ENCODE measurements around the gene ZNF254.
"Not testable (repeated sequence)": the region's sequence is repeated elsewhere in the genome, so short reads cannot be mapped to it uniquely, and the experiment has no call there.

Gene ZNF254

DNA sequence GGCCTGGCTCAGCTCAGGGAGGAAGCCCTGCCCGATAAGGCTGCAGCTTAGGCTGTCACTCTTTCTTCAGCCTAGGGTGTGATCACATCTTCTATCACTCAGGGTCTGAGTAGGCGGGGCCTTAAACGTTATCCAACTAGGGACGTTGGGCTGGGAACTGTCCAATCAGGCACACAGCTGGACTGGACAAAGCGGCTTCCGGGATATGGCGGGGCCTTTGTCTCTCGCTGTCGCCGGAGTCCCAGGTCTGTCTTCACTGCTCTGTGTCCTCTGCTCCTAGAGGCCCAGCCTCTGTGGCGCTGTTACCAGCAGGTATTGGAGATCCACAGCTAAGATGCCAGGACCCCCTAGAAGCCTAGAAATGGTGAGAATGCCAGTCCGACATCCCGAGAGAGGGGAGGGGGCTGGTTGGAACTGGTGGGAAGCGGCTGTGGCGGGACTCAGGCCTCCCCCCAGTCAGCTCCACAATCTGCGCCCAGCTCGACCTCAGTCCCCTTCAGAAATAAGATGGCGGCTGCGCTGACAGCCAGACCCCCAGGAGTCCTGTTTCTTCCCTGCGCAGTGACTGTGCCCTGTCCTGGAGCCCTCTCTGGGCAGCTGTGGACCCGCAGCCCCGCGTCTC, at the start of gene ZNF254:
Gene ZNF254, plus strand, starts transcription at position 214 of the 622 bp plus-strand sequence. Its CDS starts 121 bp downstream, at position 335.
- DNase-seq (ENCODE audit: low spot score) = peak; percentile 94

DNA sequence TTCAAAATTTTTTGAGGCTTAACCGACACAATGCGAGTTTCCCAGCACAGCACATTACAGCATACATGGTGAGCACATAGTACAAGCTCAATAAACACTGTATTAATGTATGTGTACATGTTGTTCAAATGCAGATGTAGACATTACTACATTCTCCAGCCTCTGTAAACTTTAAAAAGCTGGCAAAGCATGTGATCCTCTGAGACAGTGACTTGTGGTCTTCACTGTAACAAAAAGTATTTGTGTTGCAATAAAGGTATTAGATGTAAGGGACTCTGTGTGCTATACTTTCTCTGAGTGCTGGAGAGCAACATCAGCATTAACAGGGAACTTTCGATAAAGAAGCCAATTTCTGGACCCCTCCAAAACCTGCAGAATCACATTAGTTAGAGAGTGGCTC, 46.4 kb upstream of the ZNF254 start:
- no peak for DNase-seq (ENCODE audit: low spot score)

DNA sequence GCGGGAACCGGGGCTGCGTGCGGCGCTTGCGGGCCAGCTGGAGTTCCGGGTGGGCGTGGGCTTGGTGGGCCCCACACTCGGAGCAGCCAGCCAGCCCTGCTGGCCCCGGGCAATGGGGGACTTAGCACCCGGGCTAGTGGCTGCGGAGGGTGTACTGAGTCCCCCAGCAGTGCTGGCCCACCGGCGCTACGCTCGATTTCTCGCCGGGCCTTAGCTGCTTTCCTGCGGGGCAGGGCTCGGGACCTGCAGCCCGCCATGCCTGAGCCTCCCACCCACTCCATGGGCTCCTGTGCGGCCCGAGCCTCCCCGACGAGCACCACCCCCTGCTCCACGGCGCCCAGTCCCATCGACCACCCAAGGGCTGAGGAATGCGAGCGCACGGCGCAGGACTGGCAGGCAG, 45.7 kb upstream of the ZNF254 start:
- DNase-seq (ENCODE audit: low spot score) = not testable (repeated sequence)

DNA sequence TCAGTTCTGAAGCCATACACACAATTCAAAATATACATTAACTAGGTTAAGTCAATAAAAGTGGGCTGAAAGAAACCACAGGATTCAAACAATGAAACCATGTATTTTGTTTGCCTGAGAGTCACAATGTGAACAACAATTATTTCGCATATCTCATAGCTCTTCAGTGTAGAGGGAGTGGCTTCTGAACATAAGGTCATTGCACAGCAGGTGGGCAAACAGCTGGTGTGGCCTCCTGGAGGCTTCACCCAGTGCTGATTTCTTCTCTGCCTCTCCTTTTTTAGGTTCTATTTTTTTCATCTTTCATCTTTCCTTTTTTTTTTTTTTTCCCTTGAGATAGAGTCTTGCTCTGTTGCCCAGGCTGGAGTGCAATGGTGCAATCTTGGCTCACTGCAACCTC, 40.4 kb upstream of the ZNF254 start:
- no peak for DNase-seq (ENCODE audit: low spot score)

DNA sequence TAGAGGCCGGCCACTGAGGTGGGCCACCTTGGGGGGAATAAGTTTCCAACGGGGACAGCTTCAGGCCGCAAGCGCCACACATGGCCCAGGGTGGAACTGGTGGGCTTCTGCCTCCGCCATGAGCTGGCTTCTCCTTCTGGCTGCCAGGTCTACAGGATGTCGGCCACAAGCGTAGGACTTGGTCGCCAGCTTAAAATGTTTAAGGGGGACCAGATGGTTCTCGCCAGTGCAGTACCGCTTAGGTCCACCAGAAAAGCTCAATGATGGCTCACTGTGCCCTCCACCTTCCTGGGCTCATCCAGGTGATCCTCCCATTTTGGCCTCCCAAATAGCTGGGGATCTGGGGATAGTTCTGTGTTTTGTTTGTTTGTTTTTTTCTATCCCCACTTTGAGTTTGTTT, 38.7 kb upstream of the ZNF254 start:
- DNase-seq (ENCODE audit: low spot score) = no peak

DNA sequence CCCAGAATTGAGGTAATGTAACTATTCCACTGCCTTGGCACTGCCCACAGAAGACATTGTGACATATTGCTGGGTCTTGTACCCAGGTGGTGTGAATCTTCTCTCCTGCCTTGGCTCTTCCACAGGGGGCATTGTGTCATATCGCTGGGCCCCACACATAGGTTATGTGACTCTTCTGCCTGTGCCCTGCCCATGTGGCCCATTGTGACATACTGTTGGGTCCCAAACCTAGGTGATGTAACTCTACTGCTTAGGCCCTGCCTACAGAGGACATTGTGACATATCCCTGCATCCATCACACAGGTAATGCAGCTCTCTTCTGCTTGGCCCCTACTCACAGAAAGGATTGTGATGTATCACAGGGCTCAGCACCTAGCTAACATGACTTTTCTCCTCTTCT, 37.5 kb upstream of the ZNF254 start:
- no peak for DNase-seq (ENCODE audit: low spot score)

DNA sequence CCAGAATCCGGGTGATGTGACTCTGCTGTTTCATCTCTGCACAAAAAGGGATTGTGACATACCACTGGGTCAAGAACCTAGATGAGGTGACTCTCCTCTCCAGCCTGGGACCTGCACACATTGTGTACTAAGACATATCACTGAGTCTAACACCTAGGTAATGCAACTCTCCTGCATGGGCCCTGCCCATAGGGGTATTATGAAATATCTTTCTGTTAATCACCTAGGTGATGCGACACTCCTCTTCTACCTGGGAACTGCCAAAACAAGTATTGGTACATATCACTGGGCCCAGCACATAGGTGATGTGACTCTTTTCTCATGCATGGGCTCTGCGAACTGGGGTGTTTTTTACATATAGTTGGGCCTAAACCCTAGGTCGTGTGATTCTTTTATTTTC, 35.5 kb upstream of the ZNF254 start:
- no peak for DNase-seq (ENCODE audit: low spot score)

DNA sequence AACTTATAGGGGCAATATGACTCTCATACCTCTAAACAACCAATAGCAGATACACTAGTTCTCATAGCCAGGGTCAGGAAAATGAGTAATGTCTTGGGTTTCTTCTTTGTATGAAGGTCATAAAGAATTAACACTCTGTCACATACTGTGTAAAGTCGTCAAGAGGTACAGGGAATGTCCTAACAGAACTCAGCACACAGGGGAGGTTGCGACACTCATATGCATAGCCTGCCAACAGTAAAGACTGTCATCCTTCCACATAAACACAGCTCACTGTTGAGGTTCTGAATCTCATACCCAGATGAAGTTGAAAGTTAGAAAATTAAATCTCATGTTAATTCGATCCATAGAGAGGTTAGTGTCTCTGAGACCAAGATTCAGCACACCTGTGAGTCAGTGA, 34.2 kb upstream of the ZNF254 start:
- DNase-seq (ENCODE audit: low spot score) = no peak

DNA sequence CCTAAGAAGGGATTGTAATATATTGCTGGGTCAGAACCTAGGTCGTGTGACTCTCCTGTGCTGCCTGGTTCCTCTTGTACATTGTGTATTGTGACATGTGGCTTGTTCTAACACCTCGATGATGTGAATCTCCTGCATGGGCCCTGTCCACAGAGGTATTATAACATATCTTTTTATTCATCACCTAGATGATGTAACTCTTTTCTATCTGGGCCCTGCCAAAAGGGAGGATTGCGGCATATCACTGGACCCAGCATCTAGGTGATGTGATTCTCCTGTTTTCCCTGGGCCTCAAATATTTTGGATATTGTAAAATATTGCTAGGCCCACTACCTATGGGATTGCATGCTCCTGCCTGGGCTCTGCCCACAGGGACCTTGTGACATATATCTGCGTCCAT, 33.4 kb upstream of the ZNF254 start:
- DNase-seq (ENCODE audit: low spot score) = no peak

DNA sequence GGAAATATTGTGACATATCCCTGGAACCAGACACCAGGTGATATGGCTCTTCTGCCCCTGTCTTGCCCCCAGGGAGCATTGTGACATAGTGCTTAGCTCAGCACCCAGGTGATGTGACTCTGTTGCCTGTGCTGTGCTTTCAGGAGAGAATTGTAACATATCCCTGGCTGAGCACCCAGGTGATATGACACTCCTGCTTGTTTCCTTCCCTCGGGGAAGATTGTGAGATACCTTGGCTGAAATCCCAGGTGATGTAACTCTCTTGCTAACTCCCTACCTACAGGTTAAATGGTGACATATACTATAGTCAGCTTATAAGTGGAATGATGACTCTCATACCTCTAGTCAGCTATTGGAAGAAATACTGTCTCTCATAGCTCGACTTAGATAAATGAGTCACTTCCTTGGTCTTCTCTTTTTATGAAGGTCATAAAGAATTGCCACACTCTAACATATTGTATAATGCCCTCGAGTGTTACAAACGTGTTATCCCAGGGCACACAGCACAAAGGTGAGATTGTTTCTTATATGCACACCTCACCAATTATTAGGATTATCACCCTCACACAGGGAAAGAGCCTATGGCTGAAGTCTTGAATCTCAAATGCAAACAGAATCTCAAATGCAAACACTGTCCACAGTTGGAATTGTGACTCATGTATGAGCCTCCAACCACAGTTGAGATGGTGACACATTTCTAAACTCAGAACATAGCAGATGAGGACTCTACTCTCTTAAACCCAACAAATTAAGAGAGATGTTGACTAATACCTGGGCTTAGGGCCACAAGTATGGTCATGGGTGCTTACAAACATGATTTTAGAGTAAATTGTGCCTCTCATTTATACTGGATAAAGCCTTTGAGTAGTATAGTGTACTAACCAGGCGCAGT, 32.7 kb upstream of the ZNF254 start:
- DNase-seq (ENCODE audit: low spot score) = peak; percentile 65

DNA sequence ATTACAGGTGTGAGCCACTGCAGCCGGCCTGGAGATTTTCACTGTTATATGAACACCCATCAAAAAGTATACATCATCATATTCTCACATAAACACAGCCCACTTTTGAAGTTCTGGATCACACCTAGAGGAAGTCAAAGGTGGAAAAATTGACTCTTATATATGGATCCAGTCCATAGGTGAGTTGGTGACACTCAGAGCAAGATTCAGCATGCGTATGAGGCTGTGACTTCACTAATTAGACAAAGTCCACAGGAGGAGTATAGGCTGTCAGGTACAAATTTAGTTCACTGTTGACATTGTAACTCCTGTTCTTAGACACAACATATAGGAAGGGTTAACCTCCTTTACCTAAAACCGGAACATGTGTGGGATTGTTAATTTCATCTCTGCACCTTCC, 31.4 kb upstream of the ZNF254 start:
- no peak for DNase-seq (ENCODE audit: low spot score)

DNA sequence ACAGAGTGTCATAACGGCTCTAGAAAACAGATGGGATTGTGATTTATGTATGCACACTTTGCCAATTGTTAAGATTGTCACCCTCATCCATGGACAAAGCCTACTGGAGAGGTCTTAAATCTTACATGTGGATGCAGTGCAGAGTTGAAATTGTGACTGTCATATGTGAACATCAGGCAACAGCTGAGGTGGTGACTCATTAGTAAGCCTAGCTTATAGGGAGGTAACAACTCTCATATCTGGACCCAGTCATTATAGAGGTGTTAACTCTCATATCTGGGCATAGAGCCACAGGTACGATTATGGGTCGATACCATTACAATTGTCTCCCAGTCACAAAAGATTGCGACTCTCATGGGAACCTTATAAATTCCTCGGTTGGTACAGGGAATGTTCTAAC, 29.8 kb upstream of the ZNF254 start:
- no peak for DNase-seq (ENCODE audit: low spot score)

DNA sequence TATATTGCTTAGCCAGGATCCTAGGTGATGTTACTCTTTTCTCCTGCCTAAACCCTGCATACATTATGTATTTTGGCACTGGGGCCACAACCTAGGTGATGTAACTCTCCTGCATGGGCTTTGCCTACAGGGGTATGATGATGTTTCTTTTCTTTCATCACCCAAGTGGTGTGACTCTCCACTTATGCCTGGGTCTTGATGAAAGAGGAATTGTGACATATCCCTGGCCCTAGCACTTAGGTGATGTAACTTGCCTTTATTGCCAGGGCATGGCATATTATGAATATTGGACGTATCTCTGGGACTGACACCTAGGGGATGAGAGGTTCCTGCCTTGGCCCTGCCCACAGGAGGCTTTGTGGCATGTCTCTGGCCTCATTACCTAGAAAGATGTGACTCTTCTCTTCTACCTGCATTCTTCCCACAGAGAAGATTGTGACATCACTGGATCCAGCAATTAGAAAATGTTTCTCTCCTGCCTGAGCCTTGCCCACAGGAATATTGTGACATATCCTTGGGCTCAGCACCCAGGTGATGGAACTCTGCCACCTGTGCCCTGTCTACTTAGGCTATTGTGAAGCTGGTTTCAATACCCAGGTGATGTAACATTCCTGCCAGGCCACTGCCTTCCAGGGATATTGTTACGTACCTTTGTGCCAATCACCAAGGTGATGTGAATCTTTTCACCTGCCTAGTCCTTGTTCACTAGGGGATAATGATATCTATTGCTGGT, 27.3 kb upstream of the ZNF254 start:
- DNase-seq (ENCODE audit: low spot score) = no peak

DNA sequence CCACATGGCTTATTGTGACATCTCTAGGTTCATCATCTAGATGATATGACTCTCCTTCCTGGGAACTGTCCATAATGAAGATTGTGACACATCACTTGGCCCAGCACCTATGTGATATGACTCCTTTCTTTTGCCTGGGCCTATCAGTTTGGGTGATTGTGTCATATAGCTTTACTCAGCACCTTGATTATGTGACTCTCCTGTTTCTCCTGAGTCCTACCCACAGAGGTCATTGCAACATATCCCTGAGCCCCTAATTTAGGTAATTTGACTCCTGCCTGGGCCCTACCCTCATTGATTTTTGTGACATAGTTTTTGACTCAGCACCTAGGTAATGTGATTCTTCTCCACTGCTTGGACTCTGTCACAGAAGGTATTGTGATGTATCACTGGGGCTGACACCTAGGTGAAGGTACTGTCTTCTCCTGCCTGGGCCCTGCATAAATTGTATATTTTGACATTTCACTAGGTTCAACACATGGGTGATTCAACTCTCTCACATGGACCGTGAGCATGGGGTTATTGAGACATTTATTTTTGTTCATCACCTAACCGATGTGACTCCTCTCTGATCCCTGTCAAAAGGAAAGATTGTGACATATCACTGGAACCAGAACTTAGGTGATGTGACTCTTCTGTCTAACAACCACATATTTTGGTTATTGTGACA, 26.2 kb upstream of the ZNF254 start:
- no peak for DNase-seq (ENCODE audit: low spot score)

DNA sequence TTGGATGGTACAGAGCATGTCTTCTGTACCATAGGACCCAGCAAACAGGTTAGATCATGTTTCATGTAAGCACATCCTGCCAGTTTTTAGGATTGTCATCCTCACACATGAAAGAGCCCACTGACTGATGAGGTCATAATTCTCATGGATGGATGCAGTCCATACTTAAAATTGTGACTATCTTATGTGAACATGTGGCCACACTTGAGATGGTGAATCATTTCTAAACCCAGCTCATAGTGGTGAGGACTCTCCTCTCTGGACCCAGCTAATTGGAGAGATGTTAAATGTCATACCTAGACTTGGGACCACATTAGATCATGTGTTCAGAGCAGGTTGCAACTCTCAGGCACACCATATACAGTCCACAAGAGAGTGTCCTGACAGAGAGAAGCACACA, 24.8 kb upstream of the ZNF254 start:
- no peak for DNase-seq (ENCODE audit: low spot score)

DNA sequence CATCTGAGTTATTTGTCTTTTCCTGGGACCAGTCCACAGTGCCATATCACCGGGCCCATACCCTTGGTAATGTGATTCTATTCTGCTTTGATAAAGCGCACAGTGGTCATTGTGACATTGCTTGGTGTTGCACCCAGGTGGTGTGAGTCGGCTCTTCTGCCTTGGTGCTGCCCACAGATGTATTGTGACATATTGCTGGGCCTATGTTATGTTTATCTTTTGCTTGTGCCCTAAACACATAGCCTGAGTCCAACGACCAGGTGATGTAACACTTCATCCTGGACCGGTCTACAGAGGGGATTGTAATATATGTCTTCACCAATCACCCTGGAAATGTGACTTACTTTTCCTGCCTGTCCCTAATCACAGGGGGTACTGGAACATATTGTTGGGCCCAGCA, 23.7 kb upstream of the ZNF254 start:
- no peak for DNase-seq (ENCODE audit: low spot score)

DNA sequence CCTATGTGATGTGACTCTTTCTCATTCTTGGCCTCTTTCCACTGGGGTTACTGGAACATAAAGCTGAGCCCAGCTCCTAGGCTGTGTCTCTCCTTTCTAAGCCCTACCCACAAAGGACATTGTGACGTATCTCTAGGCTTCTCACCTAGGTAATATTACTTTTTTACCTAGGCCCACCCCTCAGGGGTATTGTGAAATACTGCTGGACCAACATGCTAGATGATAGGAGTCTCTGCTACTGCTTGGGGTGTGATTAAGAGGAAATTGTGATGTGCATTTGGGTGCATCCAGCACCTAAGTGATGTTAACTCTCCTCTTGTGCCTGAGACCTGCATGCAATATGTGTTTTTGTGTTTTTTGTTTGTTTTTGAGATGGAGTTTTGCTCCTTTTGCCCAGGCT, 22.8 kb upstream of the ZNF254 start:
- no peak for DNase-seq (ENCODE audit: low spot score)

DNA sequence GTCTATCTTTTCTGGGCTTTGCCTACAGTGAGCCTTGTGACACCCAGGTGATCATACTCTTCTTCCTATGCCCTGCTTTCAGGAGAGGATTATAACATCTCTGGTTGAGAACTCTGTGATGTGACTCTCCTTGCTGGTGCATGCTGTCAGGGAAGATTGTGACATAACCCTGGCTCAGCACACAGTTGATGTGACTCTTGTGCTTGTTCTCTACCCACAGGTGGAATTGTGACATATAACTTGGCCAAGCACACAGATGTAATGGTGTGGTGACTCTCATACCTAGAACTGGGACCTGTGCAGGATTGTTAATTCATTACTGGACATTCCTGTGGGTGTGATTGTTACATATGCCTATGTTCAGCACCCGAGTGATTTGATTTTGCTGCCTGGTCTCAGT, 21.7 kb upstream of the ZNF254 start:
- DNase-seq (ENCODE audit: low spot score) = no peak

DNA sequence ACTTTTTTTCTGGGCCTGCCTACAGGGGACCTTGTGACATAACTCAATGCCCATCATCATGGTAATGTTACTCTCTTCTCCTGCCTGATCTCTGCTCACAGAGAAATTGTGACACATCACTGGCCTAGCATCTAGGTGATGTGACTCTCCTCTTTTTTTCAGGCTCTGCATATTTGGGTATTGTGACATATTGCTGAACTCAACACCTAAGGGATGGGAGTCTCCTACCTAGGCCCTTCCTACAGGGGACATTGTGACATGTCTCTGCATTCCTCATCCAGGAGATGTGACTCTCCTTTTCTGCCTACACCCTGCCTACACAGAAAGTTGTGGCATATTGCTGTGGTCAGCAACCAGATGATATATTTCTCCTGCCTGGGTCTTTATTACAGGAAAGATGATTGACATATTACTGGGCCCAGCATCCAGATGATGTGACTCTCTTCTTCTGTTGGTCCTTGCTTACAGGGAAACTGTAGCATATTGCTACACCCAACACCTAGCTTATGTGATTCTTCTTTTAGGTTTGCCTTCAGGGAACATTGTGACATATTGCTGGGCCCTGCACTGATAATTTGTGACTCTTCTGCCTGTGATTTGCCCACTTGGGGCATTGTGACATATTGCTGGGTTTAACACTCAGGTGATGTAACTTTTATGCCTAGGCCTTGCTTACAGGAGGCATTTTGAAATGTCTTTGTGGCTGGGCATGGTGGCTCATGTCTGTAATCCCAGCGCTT, 21.0 kb upstream of the ZNF254 start:
- DNase-seq (ENCODE audit: low spot score) = no peak

DNA sequence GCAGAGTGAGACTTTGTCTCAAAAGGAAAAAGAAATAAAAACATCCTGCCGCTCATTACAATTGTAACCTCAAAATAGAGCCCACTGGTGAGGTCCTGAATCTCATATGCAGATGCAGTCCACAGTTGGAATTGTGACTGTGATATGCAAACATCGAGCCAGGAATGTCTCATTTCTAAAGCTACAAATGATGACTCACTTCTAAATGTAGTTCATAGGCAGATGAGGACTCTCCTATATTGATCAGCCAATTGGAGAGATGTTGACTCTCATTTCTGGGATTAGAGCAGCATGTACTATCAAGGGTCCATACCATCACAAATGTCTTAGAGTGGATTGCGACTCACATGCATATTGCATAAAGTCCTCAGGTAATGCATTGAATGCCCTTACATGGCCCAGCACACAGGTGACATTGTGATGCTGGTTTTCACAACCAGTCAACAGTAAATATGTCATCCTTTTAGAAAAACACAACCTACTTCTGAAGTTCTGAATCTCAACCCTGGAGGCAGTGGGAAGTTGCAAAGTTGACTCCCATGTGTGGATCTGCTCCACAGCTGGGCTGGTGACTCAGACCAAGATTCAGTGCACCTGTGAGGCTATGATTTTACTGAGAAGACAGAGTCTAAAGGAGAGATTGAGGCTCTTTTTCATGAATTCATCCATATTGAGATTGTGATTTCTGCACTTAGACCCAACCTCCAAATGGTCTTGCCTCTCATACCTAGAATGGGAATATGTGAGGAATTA, 16.9 kb upstream of the ZNF254 start:
- no peak for DNase-seq (ENCODE audit: low spot score)

DNA sequence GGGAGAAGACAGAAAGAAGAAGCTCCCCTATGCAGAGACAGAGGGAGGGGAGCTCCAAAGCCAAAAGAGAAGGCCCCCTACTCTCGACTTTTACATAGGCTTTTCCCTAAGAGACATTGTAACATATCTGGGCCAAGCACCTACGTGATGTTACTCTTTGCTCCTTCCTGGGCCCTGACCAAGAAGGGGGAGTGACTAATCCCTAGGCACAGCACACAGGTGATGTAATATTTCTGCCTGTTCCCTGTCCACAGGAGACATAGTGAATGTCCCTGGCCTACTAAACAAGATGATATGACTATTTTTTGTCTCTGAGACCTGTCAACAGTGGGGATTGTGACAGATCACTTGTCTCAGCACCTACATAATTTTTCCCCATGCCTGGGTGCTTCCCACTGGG, 15.9 kb upstream of the ZNF254 start:
- no peak for DNase-seq (ENCODE audit: low spot score)
